HG02970 (cell line): ENCODE results near the gene CLOCK.

Experiments used
- ATAC-seq: cut with Tn5 transposase; IDR thresholded peaks from one replicate; pipeline ENCODE4 v1.9.1; 2021; ENCODE audit warnings: mild to moderate bottlenecking, moderate library complexity, moderate number of reproducible peaks; ENCODE audit not compliant: unreplicated experiment, low FRiP score

The CLOCK gene

GRCh38 chr4:55431710-55432336 is 114.9 kb downstream of the CLOCK start:
- ATAC-seq = no peak

- ATAC-seq = no peak
Observed at GRCh38 chr4:55424791-55425190, 121.9 kb downstream of the CLOCK start.

GRCh38 chr4:55416176-55416575 is 130.5 kb downstream of the CLOCK start:
- no peak for ATAC-seq

GRCh38 chr4:55411621-55412020 is 135.1 kb downstream of the CLOCK start:
- ATAC-seq = no peak

- ATAC-seq = no peak
Observed at GRCh38 chr4:55410431-55410830, 136.3 kb downstream of the CLOCK start.

- no peak for ATAC-seq
Observed at GRCh38 chr4:55409468-55410171, 137.1 kb downstream of the CLOCK start.

GRCh38 chr4:55407764-55408163 is 138.9 kb downstream of the CLOCK start:
- ATAC-seq = no peak

GRCh38 chr4:55407119-55407518 is 139.6 kb downstream of the CLOCK start:
- no peak for ATAC-seq

GRCh38 chr4:55406545-55406944 is 140.2 kb downstream of the CLOCK start:
- ATAC-seq = no peak

- ATAC-seq = no peak
Observed at GRCh38 chr4:55405073-55405472, 141.6 kb downstream of the CLOCK start.

GRCh38 chr4:55399581-55399980 is 147.1 kb downstream of the CLOCK start:
- no peak for ATAC-seq

GRCh38 chr4:55398966-55399365 is 147.7 kb downstream of the CLOCK start:
- no peak for ATAC-seq

GRCh38 chr4:55398461-55398860 is 148.2 kb downstream of the CLOCK start:
- no peak for ATAC-seq

GRCh38 chr4:55397520-55398321 is 149.0 kb downstream of the CLOCK start:
- ATAC-seq = no peak

- ATAC-seq = no peak
Observed at GRCh38 chr4:55397126-55397436, 149.6 kb downstream of the CLOCK start.

- peak; percentile 31 for ATAC-seq
Observed at GRCh38 chr4:55396308-55397125, 150.2 kb downstream of the CLOCK start.

GRCh38 chr4:55395529-55396307 is 151.0 kb downstream of the CLOCK start, which contains the start of gene TMEM165:
TMEM165 (plus strand) TSS chr4:55395957; CDS start chr4:55396190, 233 bp downstream.
- ATAC-seq = peak; percentile 94

- ATAC-seq = no peak
Observed at GRCh38 chr4:55395218-55395528, 151.5 kb downstream of the CLOCK start.

- no peak for ATAC-seq
Observed at GRCh38 chr4:55393461-55394320, 153.0 kb downstream of the CLOCK start.
